HepG2 (cell line): ENCODE measurements around the gene ANTKMT. TPM values are rescaled to one million over a fixed set of nuclear protein-coding genes. Genes with fewer than 3 reads are reported as not detected.

ENCODE experiments used
- ATAC-seq: fragments of 200-7000 bp; cut with Tn5 transposase; 3 replicates; pipeline ENCODE4 v1.9.1; 2020; ENCODE audit warnings: mild to moderate bottlenecking, moderate library complexity
- BruUV-seq: library from RNA; stranded (reverse); fragments of 400-500 nt; replicated peaks from 2 replicates; lab custom pipeline; 2021; lab: Mats Ljungman, UMichigan
- CTCF ChIA-PET: fragments of 300-600 bp; formaldehyde crosslinking; extraction: SDS; loops from one replicate; lab custom pipeline; 2021; ENCODE audit warnings: low total read pairs, inconsistent platforms, low intra/inter-chr PET ratio; lab: Yijun Ruan, JAX
- POLR2A ChIA-PET: fragments of 350-600 bp; sonication (Branson Sonifier 250); formaldehyde crosslinking; loops from one replicate; lab custom pipeline; 2020; ENCODE audit warnings: antibody characterized with exemption, inconsistent platforms; lab: Yijun Ruan, JAX
- DNase-seq: peaks from one replicate; pipeline ENCODE4 v3.0.0-alpha.2; 2015; ENCODE audit warnings: low spot score
- FAIRE-seq: peaks from 3 replicates; lab custom pipeline; 2011; peaks lifted over from hg19 to GRCh38; lab: Jason Lieb, UNC
- H2AFZ ChIP-seq: one replicate; pipeline ENCODE4 v1.6.1; 2011; ENCODE audit warnings: low read length, inconsistent platforms
- H3K27ac ChIP-seq: fragments of 300-600 bp; 3 replicates; pipeline ENCODE4 v1.8.0; 2011; ENCODE audit warnings: mixed run types, mild to moderate bottlenecking, mixed read lengths, low read length, inconsistent platforms; ENCODE audit not compliant: insufficient read depth; ENCODE audit errors: extremely low read length
- H3K27me3 ChIP-seq, 2 experiments: fragments of 200-600 bp in 1 of 2; 2 replicates in 1 of 2; 3 replicates in 1 of 2; pipeline versions ENCODE4 v1.6.0 to v1.8.0; 2011; ENCODE audit warnings: low read length in 2 of 2, mild to moderate bottlenecking in 2 of 2, moderate library complexity in 2 of 2, inconsistent platforms in 1 of 2; ENCODE audit not compliant: insufficient read depth in 2 of 2, control insufficient read depth in 1 of 2
- H3K36me3 ChIP-seq, 2 experiments: fragments of 200-600 bp in 1 of 2; replicated peaks in 1 of 2; 2 replicates in 1 of 2; 3 replicates in 1 of 2; pipeline versions ENCODE4 v1.5.1 to v1.8.0; 2011; ENCODE audit warnings: low read length in 2 of 2, inconsistent platforms in 1 of 2; ENCODE audit not compliant: insufficient read depth in 2 of 2, control insufficient read depth in 1 of 2
- H3K4me1 ChIP-seq: 2 replicates; pipeline ENCODE4 v1.5.1; 2012; ENCODE audit warnings: low read length, inconsistent platforms; ENCODE audit not compliant: insufficient read depth
- H3K4me2 ChIP-seq: 2 replicates; pipeline ENCODE4 v1.6.0; 2011; ENCODE audit warnings: low read depth, low read length, inconsistent platforms
- H3K4me3 ChIP-seq, 3 experiments: fragments of 200-600 bp in 1 of 3; sonication (generic), shearing (Covaris generic) in 1 of 3; replicated peaks in 1 of 3; 2 replicates each; pipeline ENCODE4 v1.5.1; 2011 to 2016; ENCODE audit warnings: low read length in 3 of 3, inconsistent platforms in 2 of 3, low read depth in 2 of 3, mild to moderate bottlenecking in 2 of 3, control low read depth in 1 of 3, mixed read lengths in 1 of 3; ENCODE audit not compliant: insufficient read depth in 1 of 3
- H3K79me2 ChIP-seq: one replicate; pipeline ENCODE4 v1.6.1; 2011; ENCODE audit warnings: low read length, inconsistent platforms; ENCODE audit not compliant: insufficient read depth
- H3K9ac ChIP-seq: 2 replicates; pipeline ENCODE4 v1.6.0; 2011; ENCODE audit warnings: mild to moderate bottlenecking, low read depth, low read length, inconsistent platforms; ENCODE audit not compliant: insufficient read depth
- H3K9me3 ChIP-seq: 2 replicates; pipeline ENCODE4 v1.5.1; 2012; ENCODE audit warnings: mild to moderate bottlenecking, low read length
- H4K20me1 ChIP-seq: 2 replicates; pipeline ENCODE4 v1.6.0; 2011; ENCODE audit warnings: inconsistent platforms, mild to moderate bottlenecking, low read length, moderate library complexity; ENCODE audit not compliant: insufficient read depth
- ARNT2 ChIP-seq: sonication (generic); formaldehyde crosslinking; IDR thresholded peaks from 2 replicates; pipeline ENCODE4 v1.8.0; 2022; ENCODE audit warnings: mild to moderate bottlenecking, low read depth, missing genetic modification reagents, moderate library complexity
- CENPX ChIP-seq: sonication (generic); formaldehyde crosslinking; IDR thresholded peaks from 2 replicates; pipeline ENCODE4 v1.9.0; 2021; ENCODE audit warnings: mild to moderate bottlenecking, missing genetic modification reagents, moderate library complexity
- CREB1 ChIP-seq, 2 experiments: fragments of 450-650 bp in 1 of 2; IDR thresholded peaks; 2 replicates each; pipeline ENCODE4 v1.6.1; 2016 to 2017; ENCODE audit warnings: control low read depth in 1 of 2, mild to moderate bottlenecking in 1 of 2, missing compliant biosample characterization in 1 of 2, missing genetic modification characterization in 1 of 2
- EZH2 ChIP-seq: conservative IDR thresholded peaks from 2 replicates; pipeline ENCODE4 v1.6.1; 2012; ENCODE audit warnings: mild to moderate bottlenecking, low read depth, low read length, moderate library complexity
- MAFF ChIP-seq: IDR thresholded peaks from 2 replicates; pipeline ENCODE4 v1.6.1; 2011; ENCODE audit warnings: low read depth, low read length, improper control_type of control experiment
- ZBTB37 ChIP-seq: sonication (generic); formaldehyde crosslinking; IDR thresholded peaks from 2 replicates; pipeline ENCODE4 v1.4.0; 2020; ENCODE audit warnings: mild to moderate bottlenecking, missing genetic modification reagents
- ZFYVE20 ChIP-seq: sonication (generic); formaldehyde crosslinking; IDR thresholded peaks from 2 replicates; pipeline ENCODE4 v1.8.0; 2023; ENCODE audit warnings: low read depth, mild to moderate bottlenecking, moderate library complexity, missing genetic modification reagents, borderline replicate concordance
- ZNF318 ChIP-seq: sonication (generic); formaldehyde crosslinking; IDR thresholded peaks from 2 replicates; pipeline ENCODE4 v1.4.0; 2020; ENCODE audit warnings: mild to moderate bottlenecking, missing genetic modification reagents
- ZNF510 ChIP-seq: sonication (generic); formaldehyde crosslinking; IDR thresholded peaks from 2 replicates; pipeline ENCODE4 v1.4.0; 2020; ENCODE audit warnings: low read depth, mild to moderate bottlenecking, missing genetic modification reagents
- WGBS: methylation state at CpG from one replicate; pipeline ENCODE4 v1.1.6; 2017; ENCODE audit warnings: low lambda C conversion rate; 5-methylcytosine and 5-hydroxymethylcytosine counted together
- in situ Hi-C: cut with HindIII; loops from 2 replicates; pipeline ENCODE4 v1.10.0; 2017; ENCODE audit warnings: low pct_unique_long_range_greater_than_20kb; ENCODE audit not compliant: extremely low pct_ligation_motif_present
- intact Hi-C: fragments of 100-400 bp; cut with micrococcal nuclease; formaldehyde crosslinking; loops from one replicate; pipeline ENCODE4 v1.10.0; 2022; ENCODE audit not compliant: unreplicated experiment
- polyA plus RNA-seq, 8 experiments: library from polyadenylated mRNA; depleted of rRNA in 3 of 8; stranded (reverse) in 7 of 8; unstranded in 1 of 8; fragments of >200 nt; fragmentation: Illumina TruSeq in 4 of 8; extraction: Trizol in 4 of 8; gene quantifications; 2 replicates each; pipeline versions ENCODE4 v1.2.1 to v1.2.3, GENCODE V29; 2011 to 2016; ENCODE audit warnings: low read depth in 4 of 8, missing spikeins in 1 of 8, mixed read lengths in 1 of 8; ENCODE audit not compliant: insufficient read depth in 1 of 8
- total RNA-seq, 5 experiments: library from RNA; depleted of rRNA; stranded (reverse); fragments of >200 nt; fragmentation: Illumina TruSeq; extraction: Trizol; gene quantifications; 2 replicates each; pipeline ENCODE4 v1.2.3, GENCODE V29; 2016; ENCODE audit warnings: low read depth in 1 of 5

The ANTKMT gene
- total and polyA plus RNA-seq, 2 of the 13 experiments (the other 11 are each of a cell fraction or from before 2014, with no cell fraction given), result 7.5 to 47.8 TPM

DNA sequence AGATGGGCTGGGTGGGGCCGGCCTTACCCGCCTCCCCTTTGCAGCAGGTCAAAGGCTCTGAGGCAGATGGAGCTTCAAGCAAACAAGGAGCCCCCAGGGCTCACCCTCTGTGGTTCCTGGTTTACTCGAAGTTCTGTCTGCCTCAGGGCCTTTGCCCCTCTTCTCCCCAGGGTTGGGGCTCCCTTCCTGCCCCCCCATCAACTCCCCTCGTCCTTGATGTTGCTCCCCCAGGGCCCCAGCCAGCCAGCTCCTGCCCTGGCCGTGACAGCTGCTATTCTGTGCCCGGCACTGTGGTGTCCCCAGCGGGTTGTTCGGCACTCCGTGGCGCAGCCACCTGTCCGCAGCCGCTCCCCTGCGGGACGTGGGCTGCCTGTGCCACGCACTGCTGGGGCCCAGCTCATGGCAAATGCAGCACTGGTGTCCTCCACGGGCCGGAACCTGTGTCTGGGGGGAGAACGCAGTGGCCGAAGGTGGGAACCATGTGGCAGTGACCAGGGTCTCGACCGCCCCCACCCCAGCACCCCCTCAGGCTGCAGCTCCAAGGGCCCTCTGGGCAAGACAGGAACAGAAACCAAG lies 10.4 kb upstream of the ANTKMT start:
- no TSS peak for BruUV-seq
- no peak overlapping the region for H3K27ac ChIP-seq
- CTCF ChIA-PET, result interaction anchor here (1.9 kb wide), 1 partner anchor 75 kb away, joined by 16 read pairs; no protein-coding TSS in a partner anchor
- peaks cover 9 to 49% of the 10 kb centered on the region in 2 experiments; a peak in 4 of 5 replicates for H3K27me3 ChIP-seq
- no peak for ATAC-seq
- H3K9me3 ChIP-seq, result no peaks in the 10 kb centered on the region
- H3K4me2 ChIP-seq, result no peak overlapping the region
- no peaks in the 10 kb centered on the region for H4K20me1 ChIP-seq
- no peak for FAIRE-seq
- H3K79me2 ChIP-seq, result no peaks in the 10 kb centered on the region
- H3K4me3 ChIP-seq, result no peak overlapping the region
- H3K4me1 ChIP-seq, result peaks cover 22% of the 10 kb centered on the region
- no peak for TF ChIP-seq EZH2
- TF ChIP-seq ZBTB37, result no peak
- TF ChIP-seq MAFF, result no peak
- TF ChIP-seq CREB1 (IDR thresholded peaks at IDR 0.05), result no peak
- TF ChIP-seq CREB1 (CRISPR knock-in tag; IDR thresholded peaks at IDR 0.05), result no peak
- TF ChIP-seq ZNF318 (CRISPR knock-in tag), result no peak
- no peak for TF ChIP-seq ARNT2 (CRISPR knock-in tag)
- TF ChIP-seq CENPX (CRISPR knock-in tag), result no peak
- TF ChIP-seq ZFYVE20 (CRISPR knock-in tag), result no peak
- TF ChIP-seq ZNF510, result no peak
- TF ChIP-seq, all 625 proteins: peak for 0
- no peak for DNase-seq
- in situ Hi-C loops, result loop anchor here (5.0 kb wide), 1 partner anchor 77 kb away; the partner anchor contains the start of genes CHTF18 and RPUSD1
- Histone ChIP-seq H3K9ac (no peak overlapping the region), H3K36me3 (no peaks in the 10 kb centered on the region), H2AFZ (no peak overlapping the region)
- POLR2A ChIA-PET, result no interaction called here
- 11% methylated on average over 9 of the region's 21 CpGs for WGBS
- intact Hi-C loops, result no loop called here
